CD4-positive, alpha-beta T cell (primary cell): ENCODE measurements around the gene VIPR2. TPM values are rescaled to one million over a fixed set of nuclear protein-coding genes. Genes with fewer than 3 reads are reported as not detected.

ENCODE experiments used
- ATAC-seq: fragments of 200-7000 bp; cut with Tn5 transposase; one replicate; pipeline ENCODE4 v1.10.0; 2022; ENCODE audit warnings: mild to moderate bottlenecking; ENCODE audit not compliant: poor library complexity
- CTCF ChIA-PET: fragments of 350-600 bp; sonication (Branson Sonifier 250); formaldehyde crosslinking; loops from one replicate; lab custom pipeline; 2021; ENCODE audit warnings: antibody characterized with exemption, inconsistent platforms; lab: Charles Lee
- POLR2A ChIA-PET: fragments of 350-600 bp; sonication (Branson Sonifier 250); formaldehyde crosslinking; loops from one replicate; lab custom pipeline; 2021; ENCODE audit warnings: antibody characterized with exemption, inconsistent platforms; lab: Charles Lee
- DNase-seq, 14 experiments: peaks; one replicate each; pipeline ENCODE4 v3.0.0-alpha.2; 2013 to 2020; ENCODE audit warnings: mixed read lengths in 2 of 14
- H3K27ac ChIP-seq, 2 donors: one replicate each; pipeline versions ENCODE4 v1.5.1 to v1.7.0; 2013; ENCODE audit warnings: low read length in 2 of 2, low read depth in 1 of 2, mild to moderate bottlenecking in 1 of 2
- H3K27me3 ChIP-seq, 2 experiments: 1 replicate in 1 of 2; 2 replicates in 1 of 2; pipeline versions ENCODE4 v1.6.1 to v1.7.0; 2013; ENCODE audit warnings: low read length in 2 of 2, control low read depth in 1 of 2, mild to moderate bottlenecking in 1 of 2, moderate library complexity in 1 of 2; ENCODE audit not compliant: insufficient read depth in 2 of 2, control insufficient read depth in 1 of 2
- H3K36me3 ChIP-seq: one replicate; pipeline ENCODE4 v1.6.1; 2013; ENCODE audit warnings: low read length, control low read depth; ENCODE audit not compliant: insufficient read depth
- H3K4me1 ChIP-seq: one replicate; pipeline ENCODE4 v1.6.1; 2013; ENCODE audit warnings: low read length, control low read depth; ENCODE audit not compliant: insufficient read depth
- H3K4me3 ChIP-seq: one replicate; pipeline ENCODE4 v1.5.1; 2013; ENCODE audit warnings: mild to moderate bottlenecking, low read length, moderate library complexity
- H3K9me3 ChIP-seq, 2 experiments: 1 replicate in 1 of 2; 2 replicates in 1 of 2; pipeline versions ENCODE4 v1.6.1 to v1.7.0; 2013; ENCODE audit warnings: low read length in 2 of 2, mild to moderate bottlenecking in 2 of 2, control low read depth in 1 of 2, moderate library complexity in 1 of 2; ENCODE audit not compliant: control insufficient read depth in 1 of 2, insufficient read depth in 1 of 2
- H3K27ac Mint-ChIP-seq: one replicate; pipeline ENCODE4 v1.8.0; 2020; ENCODE audit warnings: mixed read lengths
- H3K27me3 Mint-ChIP-seq: one replicate; pipeline ENCODE4 v1.8.0; 2021; ENCODE audit warnings: mixed read lengths
- H3K36me3 Mint-ChIP-seq: one replicate; pipeline ENCODE4 v1.8.0; 2021; ENCODE audit warnings: low read depth, mixed read lengths
- H3K4me1 Mint-ChIP-seq: one replicate; pipeline ENCODE4 v1.8.0; 2021; ENCODE audit warnings: low read depth, mixed read lengths
- H3K4me3 Mint-ChIP-seq: one replicate; pipeline ENCODE4 v1.8.0; 2020; ENCODE audit warnings: mild to moderate bottlenecking, mixed read lengths
- H3K9me3 Mint-ChIP-seq: one replicate; pipeline ENCODE4 v1.8.0; 2020; ENCODE audit warnings: mixed read lengths
- CTCF ChIP-seq: fragments of 200-600 bp; IDR thresholded peaks from one replicate; pipeline ENCODE4 v1.8.0; 2022; ENCODE audit warnings: antibody characterized with exemption, mild to moderate bottlenecking
- intact Hi-C, 2 experiments: fragments of 100-400 bp; cut with DNase I in 1 of 2; cut with micrococcal nuclease in 1 of 2; formaldehyde crosslinking; loops; one replicate each; pipeline versions ENCODE4 v1.15.1 to v1.9.0; 2023 to 2025; cut with DNase I, micrococcal nuclease
- total RNA-seq, 174 experiments: library from RNA in 2 of 174; stranded (reverse) in 2 of 174; gene quantifications; one replicate each; pipeline ENCODE4 v1.2.3 and lab custom pipeline; 2021 to 2026

Gene VIPR2
- total RNA-seq, 2 experiments from 2014 or later, result 0.59 to 0.80 TPM

- Histone ChIP-seq H3K9me3 (peaks cover 0 to 7% of the 10 kb centered on the region in 2 experiments), H3K4me1 (no peaks in the 10 kb centered on the region), H3K36me3 (no peaks in the 10 kb centered on the region), H3K4me3 (no peak overlapping the region), H3K27ac (no peak overlapping the region), H3K27me3 (no peaks in the 10 kb centered on the region)
- TF ChIP-seq CTCF, result no peak
- Mint-ChIP-seq H3K4me3 (no peak overlapping the region), H3K9me3 (peaks cover 3% of the 10 kb centered on the region), H3K27ac (no peak overlapping the region), H3K4me1 (peaks cover 9% of the 10 kb centered on the region), H3K27me3 (no peaks in the 10 kb centered on the region), H3K36me3 (no peaks in the 10 kb centered on the region)
- DNase-seq (no peak), ATAC-seq (no peak)
- ChIA-PET CTCF (no interaction called here), POLR2A (no interaction called here)
- intact Hi-C loops, result no loop called here
Measured at GRCh38 chr7:159050704-159051103, 94.0 kb downstream of the VIPR2 start.

GRCh38 chr7:159049266-159050025 is 95.2 kb downstream of the VIPR2 start:
- H3K27me3 Mint-ChIP-seq, result no peaks in the 10 kb centered on the region
- H3K4me3 Mint-ChIP-seq, result no peak overlapping the region
- no peak overlapping the region for H3K27ac ChIP-seq
- H3K9me3 Mint-ChIP-seq, result peaks cover 3% of the 10 kb centered on the region
- H3K36me3 ChIP-seq, result no peaks in the 10 kb centered on the region
- DNase-seq (no peak), ATAC-seq (no peak)
- H3K4me1 Mint-ChIP-seq, result peaks cover 9% of the 10 kb centered on the region
- H3K4me1 ChIP-seq, result no peaks in the 10 kb centered on the region
- H3K36me3 Mint-ChIP-seq, result no peaks in the 10 kb centered on the region
- CTCF ChIA-PET, result no interaction called here
- no peak overlapping the region for H3K27ac Mint-ChIP-seq
- TF ChIP-seq CTCF, result no peak
- no peak overlapping the region for H3K4me3 ChIP-seq
- H3K9me3 ChIP-seq, result peaks cover 0 to 7% of the 10 kb centered on the region in 2 experiments
- H3K27me3 ChIP-seq, result no peaks in the 10 kb centered on the region
- intact Hi-C loops, result no loop called here
- POLR2A ChIA-PET, result no interaction called here

- no peak for DNase-seq
- TF ChIP-seq CTCF, result no peak
- Histone ChIP-seq H3K27ac (no peak overlapping the region), H3K4me1 (no peaks in the 10 kb centered on the region), H3K4me3 (no peak overlapping the region), H3K27me3 (no peaks in the 10 kb centered on the region), H3K36me3 (no peaks in the 10 kb centered on the region), H3K9me3 (peaks cover 0 to 7% of the 10 kb centered on the region in 2 experiments)
- H3K4me3 Mint-ChIP-seq, result no peak overlapping the region
- peaks cover 3% of the 10 kb centered on the region for H3K9me3 Mint-ChIP-seq
- no peak overlapping the region for H3K27ac Mint-ChIP-seq
- ChIA-PET POLR2A (interaction anchor here (0.6 kb wide), 1 partner anchor 160 kb away, joined by 5 read pairs; no protein-coding TSS in a partner anchor), CTCF (interaction anchor here (1.3 kb wide), 1 partner anchor 28 kb away, joined by 3 read pairs; no protein-coding TSS in a partner anchor)
- ATAC-seq, result no peak
- H3K4me1 Mint-ChIP-seq, result peaks cover 9% of the 10 kb centered on the region
- intact Hi-C loops, result no loop called here
- no peaks in the 10 kb centered on the region for H3K36me3 Mint-ChIP-seq
- no peaks in the 10 kb centered on the region for H3K27me3 Mint-ChIP-seq
Measured at GRCh38 chr7:159048656-159049055, 96.0 kb downstream of the VIPR2 start.
